HG03280 (cell line): ENCODE measurements around the gene YTHDC1.
"Not testable (repeated sequence)": the region's sequence is repeated elsewhere in the genome, so short reads cannot be mapped to it uniquely, and the experiment has no call there.

Experiments
- ATAC-seq: cut with Tn5 transposase; IDR thresholded peaks from one replicate; pipeline ENCODE4 v1.9.1; 2021; ENCODE audit warnings: mild to moderate bottlenecking, moderate library complexity; ENCODE audit not compliant: unreplicated experiment

Gene YTHDC1

GRCh38 chr4:68299492-68300457, 50.1 kb downstream of the YTHDC1 start:
- no peak for ATAC-seq

- no peak for ATAC-seq
These were observed 52.8 kb downstream of the YTHDC1 start for GRCh38 chr4:68297137-68297536.

DNA sequence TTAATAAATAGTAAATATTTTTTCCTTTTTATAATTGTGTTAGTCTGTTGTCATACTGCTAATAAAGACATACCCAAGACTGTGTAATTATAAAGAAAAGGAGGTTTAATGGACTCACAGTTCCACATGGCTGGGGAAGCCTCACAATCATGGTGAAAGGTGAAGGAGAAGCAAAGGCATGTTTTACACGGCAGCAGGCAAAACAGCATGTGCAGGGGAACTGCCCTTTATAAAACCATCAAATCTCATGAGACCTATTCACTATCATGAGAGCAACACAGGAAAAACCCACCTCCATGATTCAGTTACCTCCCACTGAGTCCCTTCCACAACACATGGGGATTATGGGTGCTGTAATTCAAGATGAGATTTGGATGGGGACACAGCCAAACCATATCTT, 58.6 kb downstream of the YTHDC1 start:
- ATAC-seq = no peak

- ATAC-seq = no peak
These were observed 61.5 kb downstream of the YTHDC1 start for GRCh38 chr4:68288393-68288740.

- no peak for ATAC-seq
These were observed 62.0 kb downstream of the YTHDC1 start for GRCh38 chr4:68287704-68288392.

- ATAC-seq = no peak
These were observed 66.2 kb downstream of the YTHDC1 start for GRCh38 chr4:68283714-68284113.

DNA sequence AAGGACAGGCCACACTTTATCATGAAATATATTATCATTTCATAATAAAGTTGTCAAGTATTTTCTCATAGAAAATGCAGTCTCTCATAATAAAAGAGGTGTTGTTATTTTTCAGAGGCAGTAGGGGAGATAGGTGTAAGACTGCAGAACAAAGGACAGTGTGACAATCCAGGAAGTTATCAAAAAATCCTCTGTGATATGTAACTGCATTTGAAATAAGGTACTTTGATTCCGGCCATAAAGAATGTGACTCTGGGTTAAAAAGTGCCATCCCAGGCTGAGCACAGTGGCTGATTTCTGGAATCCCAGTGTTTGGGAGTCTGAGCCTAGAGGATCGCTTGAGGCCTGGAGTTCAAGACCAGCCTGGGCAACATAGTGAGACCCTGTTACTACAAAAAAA, 66.8 kb downstream of the YTHDC1 start:
- no peak for ATAC-seq

DNA sequence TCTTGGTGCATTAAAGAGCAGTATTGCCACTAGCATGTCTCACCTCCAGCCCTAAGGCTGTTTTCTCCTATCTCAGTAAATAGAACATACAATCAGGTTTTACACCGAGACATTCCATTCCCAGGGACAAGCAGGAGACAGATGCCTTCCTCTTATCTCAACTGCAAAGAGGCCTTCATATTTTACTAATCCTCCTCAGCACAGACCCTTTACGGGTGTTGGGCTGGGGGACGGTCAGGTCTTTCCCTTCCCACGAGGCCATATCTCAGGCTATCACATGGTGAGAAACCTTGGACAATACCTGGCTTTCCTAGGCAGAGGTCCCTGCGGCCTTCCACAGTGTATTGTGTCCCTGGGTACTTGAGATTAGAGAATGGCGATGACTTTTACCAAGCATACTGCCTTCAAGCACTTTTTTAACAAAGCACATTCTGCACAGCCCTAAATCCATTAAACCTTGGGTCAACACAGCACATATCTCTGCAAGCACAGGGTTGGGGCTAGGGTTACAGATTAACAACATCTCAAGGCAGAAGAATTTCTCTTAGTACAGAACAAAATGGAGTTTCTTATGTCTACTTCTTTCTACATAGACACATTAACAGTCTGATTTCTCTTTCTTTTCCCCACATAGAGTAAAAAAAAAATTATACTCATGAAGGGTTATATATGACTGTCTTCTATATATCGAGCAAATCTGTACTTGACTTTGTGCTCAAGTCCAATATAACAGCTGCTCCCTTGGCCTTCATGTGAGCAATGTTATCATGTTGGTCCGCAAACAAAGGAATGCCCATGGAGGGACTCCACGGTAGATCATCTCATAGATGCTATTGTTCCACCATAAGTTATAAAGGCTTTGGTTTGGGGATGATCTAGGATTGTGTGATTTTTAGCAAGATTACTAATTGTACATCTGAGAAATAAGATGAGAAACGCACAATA, 67.8 kb downstream of the YTHDC1 start:
- not testable (repeated sequence) for ATAC-seq

GRCh38 chr4:68278029-68278428, 71.9 kb downstream of the YTHDC1 start:
- no peak for ATAC-seq

GRCh38 chr4:68277627-68278026, 72.3 kb downstream of the YTHDC1 start:
- ATAC-seq = no peak

DNA sequence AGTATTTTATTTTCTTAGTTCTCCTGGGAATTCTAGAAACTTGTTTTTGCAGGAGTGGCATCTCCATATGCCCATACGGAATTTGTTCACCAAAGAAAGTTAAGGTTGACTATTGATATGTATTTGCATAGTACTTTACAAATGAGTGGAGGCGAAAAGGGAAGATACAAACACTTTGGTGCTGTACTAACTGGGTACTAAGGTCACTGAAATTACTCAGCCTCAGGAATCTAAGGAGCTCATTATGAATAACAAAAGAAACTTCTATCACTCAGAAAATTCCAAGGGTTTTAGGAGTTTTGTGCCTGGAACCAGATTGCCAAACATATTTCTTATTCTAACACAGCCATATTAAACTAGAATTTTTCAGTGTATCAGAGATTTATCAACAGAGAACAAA, 77.0 kb downstream of the YTHDC1 start:
- ATAC-seq = peak; percentile 43

DNA sequence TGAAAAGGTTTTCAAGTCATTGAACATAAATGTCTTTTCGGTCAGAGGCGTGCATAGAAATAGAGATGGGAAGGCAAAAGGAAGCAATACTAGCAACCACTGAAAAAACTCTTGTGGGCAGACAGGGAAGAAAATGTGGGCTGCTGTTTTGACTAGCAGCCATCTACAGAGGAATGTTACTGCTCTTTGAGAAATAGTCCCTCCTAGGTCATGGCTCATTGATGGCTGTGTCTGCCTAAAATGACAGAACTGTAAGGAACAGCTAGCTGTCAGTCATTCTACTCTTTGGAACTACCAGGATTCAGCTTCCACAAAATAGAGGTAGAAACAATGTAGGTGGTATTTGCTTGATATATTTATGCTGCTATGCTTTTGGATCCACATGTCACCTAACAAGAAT, 77.5 kb downstream of the YTHDC1 start:
- ATAC-seq = peak; percentile 49

DNA sequence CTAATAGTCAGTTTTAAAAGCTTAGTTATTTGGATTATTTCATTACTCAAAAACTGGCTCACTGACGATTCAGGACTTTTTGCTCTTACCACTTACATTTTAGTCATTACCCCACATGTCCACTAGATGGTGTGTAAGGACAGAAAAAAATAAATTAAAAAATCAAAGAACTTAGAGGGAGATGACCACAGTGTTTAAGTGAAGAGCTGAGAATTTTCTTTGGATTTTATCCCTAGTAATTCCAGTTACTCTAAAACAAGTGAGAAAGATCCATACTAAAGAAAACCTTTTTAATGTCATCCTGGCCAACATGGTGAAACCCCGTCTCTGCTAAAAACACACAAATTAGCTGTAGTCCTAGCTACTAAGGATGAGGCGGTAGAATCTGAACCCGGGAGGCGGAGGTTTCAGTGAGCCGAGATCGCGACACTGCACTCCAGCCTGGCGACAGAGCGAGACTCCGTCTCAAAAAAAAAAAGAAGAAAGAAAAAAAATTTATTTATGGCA, 78.0 kb downstream of the YTHDC1 start:
- ATAC-seq = peak; percentile 77

GRCh38 chr4:68267433-68267944, 82.4 kb downstream of the YTHDC1 start:
- no peak for ATAC-seq

DNA sequence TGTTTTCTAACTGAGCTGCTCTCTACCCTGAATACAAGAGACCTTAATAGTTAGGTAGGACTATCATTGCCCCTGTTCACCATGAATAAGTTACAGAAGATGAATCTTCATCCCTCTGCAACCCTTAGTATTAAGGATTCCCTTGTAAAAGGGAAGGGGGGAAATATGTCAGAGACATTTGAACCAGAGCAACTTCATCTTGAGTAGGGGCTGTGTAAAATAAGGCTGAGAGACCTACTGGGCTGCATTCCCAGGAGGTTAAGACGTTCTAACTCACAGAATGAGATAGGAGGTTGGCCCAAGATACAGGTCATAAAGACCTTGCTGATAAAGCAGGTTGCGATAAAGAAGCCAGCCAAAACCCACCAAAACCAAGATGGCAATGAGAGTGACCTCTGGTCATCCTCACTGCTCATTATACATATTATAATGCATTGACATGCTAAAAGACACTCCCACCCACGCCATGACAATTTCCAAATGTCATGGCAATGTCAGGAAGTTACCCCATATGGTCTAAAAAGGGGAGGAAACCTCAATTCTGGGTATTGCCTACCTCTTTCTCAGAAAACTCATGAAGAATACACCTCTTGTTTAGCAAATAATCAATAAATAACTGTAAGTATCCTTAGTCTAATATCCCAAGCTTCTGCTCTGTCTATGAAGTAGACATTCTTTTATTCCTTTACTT, 84.9 kb downstream of the YTHDC1 start:
- ATAC-seq = no peak
